SW480 (cell line): Measurements from ENCODE around the gene PLA2G4B.

Experiments used
- DNase-seq: peaks from one replicate; pipeline ENCODE4 v3.0.0-alpha.2; 2016; ENCODE audit warnings: low spot score

The PLA2G4B gene

GRCh38 chr15:41851755-41852370 lies 13.2 kb downstream of the PLA2G4B start:
- no peak for DNase-seq

GRCh38 chr15:41852736-41853590 lies 14.3 kb downstream of the PLA2G4B start:
- DNase-seq: no peak

GRCh38 chr15:41853831-41854230 lies 15.2 kb downstream of the PLA2G4B start:
- no peak for DNase-seq

GRCh38 chr15:41854443-41854842 lies 15.8 kb downstream of the PLA2G4B start:
- DNase-seq: no peak

GRCh38 chr15:41855261-41855961 lies 16.8 kb downstream of the PLA2G4B start:
- DNase-seq: no peak

GRCh38 chr15:41856262-41856661 lies 17.6 kb downstream of the PLA2G4B start:
- no peak for DNase-seq

- no peak for DNase-seq
Measured at GRCh38 chr15:41856716-41857115, 18.1 kb downstream of the PLA2G4B start.

- no peak for DNase-seq
Measured at GRCh38 chr15:41857316-41857715, 18.7 kb downstream of the PLA2G4B start.

GRCh38 chr15:41858756-41859155 lies 20.1 kb downstream of the PLA2G4B start:
- DNase-seq: no peak

GRCh38 chr15:41860049-41860828 lies 21.6 kb downstream of the PLA2G4B start:
- DNase-seq: no peak

GRCh38 chr15:41861736-41862356 lies 23.2 kb downstream of the PLA2G4B start:
- DNase-seq: no peak

- DNase-seq: no peak
Measured at GRCh38 chr15:41862515-41863116, 24.0 kb downstream of the PLA2G4B start.

GRCh38 chr15:41865490-41866055 lies 26.9 kb downstream of the PLA2G4B start:
- DNase-seq: no peak

- DNase-seq: no peak
Measured at GRCh38 chr15:41866263-41866703, 27.6 kb downstream of the PLA2G4B start.

- DNase-seq: no peak
Measured at GRCh38 chr15:41866872-41867579, 28.4 kb downstream of the PLA2G4B start.

- no peak for DNase-seq
Measured at GRCh38 chr15:41868321-41868720, 29.7 kb downstream of the PLA2G4B start.

GRCh38 chr15:41869770-41870688 lies 31.4 kb downstream of the PLA2G4B start:
- no peak for DNase-seq

GRCh38 chr15:41870689-41871081 lies 32.0 kb downstream of the PLA2G4B start:
- DNase-seq: no peak
